ENCODE results near the gene PLEKHJ1. TPM values are rescaled to one million over a fixed set of nuclear protein-coding genes. Genes with fewer than 3 reads are reported as not detected.
A peak's percentile ranks its signal among the peaks of the same experiment; 100 is the strongest.

PLEKHJ1 gene
- total RNA-seq, 1 experiment from 2014 or later = 94.8 TPM

GRCh38 chr19:2270423-2271233 lies 34.5 kb upstream of the PLEKHJ1 start:
- H3K27me3 ChIP-seq (ENCODE audit: low read length) = no peaks in the 10 kb centered on the region
- peaks cover 50% of the 10 kb centered on the region for H3K79me2 ChIP-seq (ENCODE audit: low read length)
- peaks cover 21% of the 10 kb centered on the region for H3K4me1 ChIP-seq (ENCODE audit: insufficient read depth, low read length)
- peak overlapping the region; percentile 93 for H3K4me2 ChIP-seq (ENCODE audit: low read length)
- ChIA-PET POLR2A (ENCODE audit: unreplicated experiment) (no interaction called here), CTCF (no interaction called here)
- no peaks in the 10 kb centered on the region for H3F3A ChIP-seq (ENCODE audit: low read length, unreplicated experiment)
- H3K27ac ChIP-seq (ENCODE audit: low read length) = peak overlapping the region; percentile 61
- intact Hi-C loops (cut with micrococcal nuclease) = loop anchor here (5.0 kb wide), 1 partner anchor 103 kb away; no protein-coding TSS in a partner anchor
- no peaks in the 10 kb centered on the region for H3K9me2 ChIP-seq (replicated peaks; ENCODE audit: low read length)
- no peak overlapping the region for H2AFZ ChIP-seq (ENCODE audit: low read length)
- peak; percentile 59 for DNase-seq
- no TSS peak for BruUV-seq (replicated peaks)
- H3K9me3 ChIP-seq (ENCODE audit: low read length) = no peaks in the 10 kb centered on the region
- H3K9ac ChIP-seq (ENCODE audit: low read length) = peak overlapping the region; percentile 93
- ATAC-seq = peak; percentile 8; the same call in 1 of the 2 replicates
- no peak for TF ChIP-seq EZH2phosphoT487 (IDR thresholded peaks at IDR 0.05; ENCODE audit: borderline replicate concordance, low read length)
- no peak for TF ChIP-seq EZH2 (IDR thresholded peaks at IDR 0.05; ENCODE audit: low read length, unreplicated experiment)
- TF ChIP-seq CTCF (conservative IDR thresholded peaks at IDR 0.05; ENCODE audit: low read depth, low read length) = no peak
- H4K20me1 ChIP-seq (ENCODE audit: low read length) = peaks cover 36% of the 10 kb centered on the region
- H3K4me3 ChIP-seq (ENCODE audit: low read length) = peak overlapping the region; percentile 99
- H3K36me3 ChIP-seq (ENCODE audit: low read depth, low read length) = peaks cover 10% of the 10 kb centered on the region; the same call in 1 of the 2 replicates

GRCh38 chr19:2270157-2270422 lies 34.0 kb upstream of the PLEKHJ1 start:
- Histone ChIP-seq H3K9ac (ENCODE audit: low read length) (peak overlapping the region; percentile 93), H3F3A (ENCODE audit: low read length, unreplicated experiment) (no peaks in the 10 kb centered on the region), H3K9me2 (replicated peaks; ENCODE audit: low read length) (no peaks in the 10 kb centered on the region), H3K4me3 (ENCODE audit: low read length) (peak overlapping the region; percentile 99), H4K20me1 (ENCODE audit: low read length) (peaks cover 36% of the 10 kb centered on the region), H3K27me3 (ENCODE audit: low read length) (no peaks in the 10 kb centered on the region), H3K27ac (ENCODE audit: low read length) (peak overlapping the region; percentile 61), H3K9me3 (ENCODE audit: low read length) (no peaks in the 10 kb centered on the region), H3K4me2 (ENCODE audit: low read length) (peak overlapping the region; percentile 79), H2AFZ (ENCODE audit: low read length) (no peak overlapping the region), H3K4me1 (ENCODE audit: insufficient read depth, low read length) (peaks cover 21% of the 10 kb centered on the region), H3K36me3 (ENCODE audit: low read depth, low read length) (peaks cover 10% of the 10 kb centered on the region; the same call in 1 of the 2 replicates), H3K79me2 (ENCODE audit: low read length) (peaks cover 50% of the 10 kb centered on the region)
- TF ChIP-seq CTCF (conservative IDR thresholded peaks at IDR 0.05; ENCODE audit: low read depth, low read length) (no peak), EZH2 (IDR thresholded peaks at IDR 0.05; ENCODE audit: low read length, unreplicated experiment) (no peak)
- no peak for ATAC-seq
- ChIA-PET POLR2A (ENCODE audit: unreplicated experiment) (interaction anchor here (0.6 kb wide), 1 partner anchor 10 kb away, joined by 3 read pairs; no protein-coding TSS in a partner anchor), CTCF (no interaction called here)
- BruUV-seq (replicated peaks) = no TSS peak
- no peak for DNase-seq
- intact Hi-C loops (cut with micrococcal nuclease) = loop anchor here (5.0 kb wide), 1 partner anchor 103 kb away; no protein-coding TSS in a partner anchor
